Activated naive CD4-positive, alpha-beta T cell treated with anti-CD3 and anti-CD28 coated beads, Interleukin-2, amount 50 U/mL, for 72 hours (primary cell): Measurements from ENCODE around the gene LRFN5. TPM values are rescaled to one million over a fixed set of nuclear protein-coding genes. Genes with fewer than 3 reads are reported as not detected.
"Not testable (repeated sequence)": the region's sequence is repeated elsewhere in the genome, so short reads cannot be mapped to it uniquely, and the experiment has no call there.

Experiments
- ATAC-seq, 2 donors: fragments of 150-1000 bp; cut with Tn5 transposase; 2 replicates each; pipeline ENCODE4 v1.10.0; 2021; ENCODE audit warnings: mild to moderate bottlenecking in 2 of 2, moderate library complexity in 2 of 2
- DNase-seq, 2 donors: peaks; one replicate each; pipeline ENCODE4 v3.0.0; 2021 to 2022; ENCODE audit warnings: low spot score in 2 of 2
- H3K27ac Mint-ChIP-seq, 2 donors: one replicate each; pipeline ENCODE4 v1.8.0; 2022; ENCODE audit warnings: mild to moderate bottlenecking in 2 of 2, mixed read lengths in 2 of 2
- H3K36me3 Mint-ChIP-seq, 2 donors: one replicate each; pipeline ENCODE4 v1.8.0; 2022; ENCODE audit warnings: mixed read lengths in 2 of 2
- H3K9me3 Mint-ChIP-seq, 2 donors: one replicate each; pipeline ENCODE4 v1.8.0; 2022; ENCODE audit warnings: mixed read lengths in 2 of 2
- total RNA-seq, 2 donors: library from RNA; stranded (reverse); gene quantifications; one replicate each; pipeline ENCODE4 v1.2.3, GENCODE V29; 2022

Gene LRFN5
- total RNA-seq, result not detected

DNA sequence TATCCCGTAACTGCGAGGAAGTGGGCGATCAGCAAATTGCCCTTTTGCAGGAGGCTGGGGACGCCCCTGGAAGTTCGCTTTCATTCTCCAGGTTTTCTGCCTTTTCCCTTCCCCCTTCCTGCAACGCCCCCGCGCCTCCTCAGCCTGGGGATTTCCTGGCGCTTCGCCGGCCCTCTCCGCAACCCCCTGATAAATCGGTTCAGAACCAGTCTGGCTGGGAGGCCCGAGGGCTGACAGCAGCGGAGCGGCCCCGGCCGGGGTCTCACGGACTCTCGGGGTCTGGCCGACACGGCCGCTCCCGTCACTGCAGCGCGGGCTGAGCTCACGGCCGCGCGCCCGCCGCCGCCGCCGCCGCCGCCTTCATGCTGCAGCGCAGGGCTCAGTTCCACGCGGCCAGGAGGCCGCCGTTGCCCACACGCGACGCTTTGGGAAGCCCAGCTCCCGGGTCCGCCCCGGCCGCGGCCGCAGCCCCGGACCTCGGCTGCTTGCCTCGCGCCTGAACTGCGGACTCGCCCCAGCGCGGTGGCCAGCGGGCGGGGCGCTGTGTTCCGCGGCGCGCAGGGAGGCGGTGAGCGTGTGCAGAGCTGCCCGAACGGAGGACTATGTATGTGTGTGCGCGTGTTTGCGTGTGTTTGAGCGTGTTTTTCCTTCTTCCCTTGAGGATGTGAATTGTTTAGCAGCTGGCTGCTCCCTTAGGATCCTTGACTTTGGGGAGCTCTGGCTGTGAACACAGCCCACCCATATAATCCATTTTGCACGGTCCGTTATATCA is at the start of gene LRFN5:
TSS of gene LRFN5 (plus strand) at position 345 of the 772 bp plus-strand sequence.
- Mint-ChIP-seq H3K36me3 (peaks cover 0 to 18% of the 10 kb centered on the region in 2 donors), H3K27ac (no peak within 1 kb of the TSS), H3K9me3 (no peaks in the 10 kb centered on the region)
- ATAC-seq (peak; percentile 62 to 67), DNase-seq (peak in 1 of 2 donors; percentile 55)

- Mint-ChIP-seq H3K27ac (no peak overlapping the region), H3K9me3 (no peaks in the 10 kb centered on the region), H3K36me3 (no peaks in the 10 kb centered on the region)
- no peak for ATAC-seq
- DNase-seq, result no peak
Measured at GRCh38 chr14:41558490-41558889, 48.2 kb upstream of the LRFN5 start.

- not testable (repeated sequence) for DNase-seq, H3K36me3 Mint-ChIP-seq, H3K27ac Mint-ChIP-seq, ATAC-seq
- peaks cover 9 to 11% of the 10 kb centered on the region in 2 donors for H3K9me3 Mint-ChIP-seq
Measured at GRCh38 chr14:41566864-41567263, 39.8 kb upstream of the LRFN5 start.

DNA sequence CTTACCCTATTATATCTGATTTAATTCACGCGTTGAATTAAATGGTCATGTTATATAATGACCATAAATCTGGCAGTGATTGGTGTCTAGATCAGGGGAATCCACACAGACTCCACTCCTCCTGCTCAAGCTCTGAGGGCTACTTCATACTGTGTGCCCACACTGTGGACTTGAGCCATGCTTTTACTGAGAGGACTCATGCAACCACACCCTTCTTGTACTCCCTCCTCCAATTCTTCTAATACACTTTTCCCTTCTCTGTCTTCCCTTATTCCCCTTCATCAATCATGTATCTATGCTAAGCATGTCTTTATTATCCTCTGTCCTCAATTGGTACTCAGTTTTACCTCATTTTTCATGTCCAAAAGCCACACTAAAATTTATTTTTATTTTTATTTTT is 37.7 kb upstream of the LRFN5 start:
- ATAC-seq (no peak), DNase-seq (no peak)
- no peaks in the 10 kb centered on the region for H3K36me3 Mint-ChIP-seq
- no peak overlapping the region for H3K27ac Mint-ChIP-seq
- peaks cover 9 to 11% of the 10 kb centered on the region in 2 donors for H3K9me3 Mint-ChIP-seq

DNA sequence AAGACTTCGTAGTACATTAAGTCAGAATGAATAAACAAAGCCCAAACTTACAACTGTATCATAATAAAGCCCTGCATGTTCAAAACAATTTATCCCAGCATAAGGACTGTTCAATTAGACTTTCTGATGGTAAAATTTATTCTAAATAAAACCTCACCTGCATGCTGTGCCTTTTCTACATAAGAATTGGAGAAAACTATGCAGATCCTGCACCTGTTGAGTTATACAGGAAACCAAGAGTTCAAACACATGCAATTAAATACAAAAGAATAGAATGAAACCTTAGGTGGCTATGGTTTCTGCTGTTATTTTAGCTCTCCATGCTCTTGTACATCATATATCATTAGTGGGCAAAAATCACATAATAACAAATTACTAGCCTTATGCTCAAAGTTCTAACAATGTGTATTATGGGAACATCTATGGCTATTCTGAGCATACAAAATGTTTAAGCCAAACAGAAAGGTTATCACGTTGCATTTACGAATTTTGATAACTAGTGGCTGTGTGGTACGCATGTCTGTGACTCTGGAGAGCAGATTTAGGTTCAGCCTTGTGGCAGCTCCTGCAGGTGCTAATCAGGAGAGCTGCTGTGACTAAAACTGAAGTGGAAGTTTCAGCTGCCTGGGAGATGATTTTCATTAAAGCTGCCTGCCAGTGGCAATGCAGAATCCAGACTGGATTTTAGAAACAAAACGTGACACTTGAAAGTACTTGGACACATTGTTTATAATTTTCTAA is 36.1 kb upstream of the LRFN5 start:
- DNase-seq (no peak), ATAC-seq (no peak)
- no peaks in the 10 kb centered on the region for H3K36me3 Mint-ChIP-seq
- H3K27ac Mint-ChIP-seq, result no peak overlapping the region
- H3K9me3 Mint-ChIP-seq, result peaks cover 9 to 11% of the 10 kb centered on the region in 2 donors

DNA sequence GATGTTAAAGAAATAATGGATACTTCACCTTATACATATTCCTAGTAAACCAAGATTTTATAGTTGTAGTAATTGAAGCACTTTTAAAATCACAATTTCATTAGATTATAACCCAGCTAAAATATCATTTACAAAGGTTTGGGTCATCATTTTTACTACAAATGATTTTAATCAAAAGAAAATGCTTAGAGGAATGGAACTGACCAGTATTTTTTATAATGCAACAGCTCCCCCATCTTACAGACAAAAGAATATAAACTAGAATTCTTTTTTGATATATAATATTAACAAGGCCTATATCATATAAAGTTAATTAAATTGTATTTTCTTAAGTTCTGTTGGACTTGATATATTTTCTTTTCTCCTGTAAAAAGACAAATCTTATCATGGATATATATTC is 20.4 kb upstream of the LRFN5 start:
- Mint-ChIP-seq H3K36me3 (no peaks in the 10 kb centered on the region), H3K9me3 (no peaks in the 10 kb centered on the region), H3K27ac (no peak overlapping the region)
- ATAC-seq (no peak), DNase-seq (no peak)

GRCh38 chr14:41597647-41598046 is 9.0 kb upstream of the LRFN5 start:
- ATAC-seq, result no peak
- no peak for DNase-seq
- Mint-ChIP-seq H3K27ac (no peak overlapping the region), H3K36me3 (no peaks in the 10 kb centered on the region), H3K9me3 (no peaks in the 10 kb centered on the region)

DNA sequence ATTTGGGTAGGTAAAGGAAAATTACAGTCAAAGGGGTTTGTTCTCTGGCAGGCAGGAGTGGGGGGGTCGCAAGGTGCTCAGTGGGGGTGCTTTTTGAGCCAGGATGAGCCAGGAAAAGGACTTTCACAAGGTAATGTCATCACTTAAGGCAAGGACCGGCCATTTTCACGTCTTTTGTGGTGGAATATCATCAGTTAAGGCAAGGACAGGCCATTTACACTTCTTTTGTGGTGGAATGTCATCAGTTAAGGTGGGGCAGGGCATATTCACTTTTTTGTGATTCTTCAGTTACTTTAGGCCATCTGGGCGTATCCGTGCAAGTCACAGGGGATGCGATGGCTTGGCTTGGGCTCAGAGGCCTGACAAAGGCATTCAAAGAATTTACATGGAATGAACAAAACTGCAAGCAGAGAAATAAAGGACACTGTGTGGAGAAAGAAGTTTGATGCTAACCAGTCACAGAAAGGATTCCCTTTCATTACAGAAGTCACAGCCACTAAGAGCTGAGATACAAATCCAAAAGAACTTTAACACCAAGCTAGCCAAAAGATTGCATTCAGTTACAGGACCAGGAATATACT is 6.8 kb upstream of the LRFN5 start:
- not testable (repeated sequence) for H3K27ac Mint-ChIP-seq, DNase-seq, H3K36me3 Mint-ChIP-seq, ATAC-seq, H3K9me3 Mint-ChIP-seq

DNA sequence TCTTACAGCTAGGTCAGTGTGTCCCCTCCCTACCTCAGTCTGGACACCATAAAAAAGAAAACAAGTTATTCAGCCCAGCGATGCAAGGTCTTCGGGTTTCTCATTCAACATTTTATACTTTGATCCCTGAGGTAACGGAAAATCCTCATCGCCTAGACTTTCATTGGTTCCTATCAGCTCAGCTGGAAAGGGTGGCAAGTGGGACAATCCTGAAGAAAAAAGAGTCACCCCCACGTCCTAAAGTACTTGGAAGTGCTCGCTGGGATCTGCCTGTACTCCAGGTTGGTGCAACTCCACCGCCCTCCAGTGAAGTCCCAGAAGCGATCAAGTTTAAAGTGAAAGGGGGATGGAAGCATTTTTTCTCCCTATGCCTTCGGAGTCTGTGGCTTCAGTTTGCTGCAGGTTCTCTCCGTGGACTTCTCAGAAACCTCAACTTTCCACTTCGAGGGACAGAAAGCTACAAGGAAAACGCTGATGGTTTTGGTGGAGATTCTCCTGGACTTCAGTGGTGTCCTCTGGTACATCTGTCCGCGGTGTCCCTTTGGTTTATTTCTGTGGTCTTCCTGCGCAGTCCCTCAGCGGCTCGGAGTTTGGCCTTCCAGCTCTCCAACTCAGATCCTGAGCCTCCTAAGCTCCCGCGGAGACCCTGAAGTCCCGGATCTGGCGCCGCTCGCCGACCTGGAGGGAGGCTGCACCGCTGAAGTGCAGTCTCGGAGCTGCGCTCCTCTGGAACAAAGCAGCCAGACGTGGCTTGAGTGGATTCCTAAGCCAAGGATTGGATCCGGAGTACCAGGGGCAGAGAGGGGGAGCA is 1.8 kb upstream of the LRFN5 start:
- no peaks in the 10 kb centered on the region for H3K9me3 Mint-ChIP-seq
- ATAC-seq (no peak), DNase-seq (no peak)
- H3K27ac Mint-ChIP-seq, result no peak overlapping the region
- peaks cover 0 to 18% of the 10 kb centered on the region in 2 donors for H3K36me3 Mint-ChIP-seq

DNA sequence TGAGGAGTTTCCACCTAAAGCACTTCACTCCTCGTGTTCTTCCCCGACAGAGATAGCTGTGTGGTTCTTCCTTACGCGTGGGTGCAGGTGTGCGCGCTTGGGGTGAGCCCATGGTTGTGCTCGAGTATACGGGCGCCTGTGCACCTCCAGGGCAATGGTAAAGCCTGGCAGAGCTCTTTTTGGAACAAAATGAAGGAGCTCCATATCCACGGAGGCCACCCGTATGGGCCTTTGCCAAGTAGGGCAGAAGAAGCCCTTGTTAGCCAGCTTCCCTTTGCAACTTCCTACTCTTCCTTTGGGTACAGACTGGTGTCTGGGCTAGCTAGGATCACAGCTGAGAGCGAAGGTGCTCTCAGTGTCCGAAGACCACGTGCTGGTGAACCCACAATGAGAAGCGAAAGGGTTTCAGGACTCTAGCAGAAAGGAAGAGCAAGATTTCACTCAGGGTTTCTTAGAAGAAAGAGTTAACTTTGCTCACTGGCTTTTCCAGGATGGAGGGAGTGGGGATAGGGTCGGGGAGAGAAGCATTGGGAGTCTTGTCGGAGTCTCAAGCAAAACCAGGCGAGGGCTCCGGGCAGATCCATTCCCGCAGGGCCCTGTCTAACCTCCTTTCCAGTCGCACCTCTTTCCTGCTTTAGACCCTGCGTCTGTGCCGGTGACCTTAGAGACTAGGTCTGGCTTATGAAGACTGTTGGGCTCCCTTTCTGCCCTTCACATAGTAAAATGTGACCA is 960 bp upstream of the LRFN5 start:
- peaks cover 0 to 18% of the 10 kb centered on the region in 2 donors for H3K36me3 Mint-ChIP-seq
- ATAC-seq, result peak in 1 of 2 donors; percentile 14
- no peaks in the 10 kb centered on the region for H3K9me3 Mint-ChIP-seq
- no peak for DNase-seq
- H3K27ac Mint-ChIP-seq, result no peak overlapping the region

DNA sequence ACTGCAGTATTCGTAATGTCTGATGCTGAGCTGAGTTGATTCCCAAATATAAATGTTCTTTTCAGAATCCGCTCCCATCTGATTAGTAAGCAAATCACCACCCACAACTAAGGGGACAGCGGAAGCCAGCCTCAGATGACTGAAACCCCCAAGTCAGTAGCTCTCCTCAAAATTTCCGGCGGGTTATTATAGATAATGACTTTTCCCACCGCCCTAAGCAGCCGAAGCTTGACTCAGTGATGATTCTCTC is 469 bp upstream of the LRFN5 start:
- no peak overlapping the region for H3K27ac Mint-ChIP-seq
- peak; percentile 25 to 83 for ATAC-seq
- DNase-seq, result no peak
- peaks cover 0 to 18% of the 10 kb centered on the region in 2 donors for H3K36me3 Mint-ChIP-seq
- no peaks in the 10 kb centered on the region for H3K9me3 Mint-ChIP-seq

GRCh38 chr14:41607304-41607775 is 664 bp downstream of the LRFN5 start:
- Mint-ChIP-seq H3K9me3 (no peaks in the 10 kb centered on the region), H3K36me3 (peaks cover 0 to 18% of the 10 kb centered on the region in 2 donors), H3K27ac (no peak overlapping the region)
- DNase-seq, result no peak
- ATAC-seq, result peak in 1 of 2 donors; percentile 12

GRCh38 chr14:41607966-41608663 is 1.4 kb downstream of the LRFN5 start:
- DNase-seq (no peak), ATAC-seq (no peak)
- H3K27ac Mint-ChIP-seq, result no peak overlapping the region

DNA sequence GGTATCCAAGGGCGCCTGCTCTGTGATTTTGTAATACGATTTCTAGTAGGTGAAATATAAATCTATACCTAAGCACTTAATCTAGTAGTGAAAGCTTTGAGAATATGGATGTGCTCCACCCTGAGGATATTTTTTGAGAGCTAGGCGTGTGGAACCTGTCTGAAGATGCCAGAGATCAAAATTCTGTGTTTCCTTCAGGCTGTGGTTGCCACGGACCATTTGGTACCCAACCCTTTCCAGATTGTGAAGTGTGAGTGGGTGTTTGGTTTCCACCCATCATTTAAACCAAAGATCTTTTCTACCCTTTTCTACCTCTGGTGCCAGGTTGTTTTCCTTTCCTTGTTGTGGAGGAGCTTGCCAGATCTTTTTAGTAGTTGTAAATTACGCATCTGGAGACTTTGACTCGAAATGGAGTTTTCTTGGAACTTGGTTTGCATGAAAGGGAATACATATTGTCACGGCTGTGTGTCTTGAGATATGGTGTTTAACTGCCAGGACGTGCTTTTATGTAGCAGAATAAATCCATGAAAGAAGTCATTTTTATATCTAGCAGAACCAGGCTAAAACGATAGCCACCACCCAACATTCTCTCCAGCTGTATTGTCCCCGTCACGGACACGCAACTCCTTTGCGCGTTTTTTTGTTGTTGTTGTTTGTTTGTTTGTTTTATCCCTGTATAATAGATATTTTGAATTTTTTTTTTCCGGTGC is 2.2 kb downstream of the LRFN5 start:
- H3K36me3 Mint-ChIP-seq, result peaks cover 0 to 18% of the 10 kb centered on the region in 2 donors
- no peaks in the 10 kb centered on the region for H3K9me3 Mint-ChIP-seq
- H3K27ac Mint-ChIP-seq, result no peak overlapping the region
- ATAC-seq (no peak), DNase-seq (no peak)

More at GRCh38 chr14:41607966-41608663, 1.4 kb downstream of the LRFN5 start:
- Mint-ChIP-seq H3K9me3 (no peaks in the 10 kb centered on the region), H3K36me3 (peaks cover 0 to 18% of the 10 kb centered on the region in 2 donors)

DNA sequence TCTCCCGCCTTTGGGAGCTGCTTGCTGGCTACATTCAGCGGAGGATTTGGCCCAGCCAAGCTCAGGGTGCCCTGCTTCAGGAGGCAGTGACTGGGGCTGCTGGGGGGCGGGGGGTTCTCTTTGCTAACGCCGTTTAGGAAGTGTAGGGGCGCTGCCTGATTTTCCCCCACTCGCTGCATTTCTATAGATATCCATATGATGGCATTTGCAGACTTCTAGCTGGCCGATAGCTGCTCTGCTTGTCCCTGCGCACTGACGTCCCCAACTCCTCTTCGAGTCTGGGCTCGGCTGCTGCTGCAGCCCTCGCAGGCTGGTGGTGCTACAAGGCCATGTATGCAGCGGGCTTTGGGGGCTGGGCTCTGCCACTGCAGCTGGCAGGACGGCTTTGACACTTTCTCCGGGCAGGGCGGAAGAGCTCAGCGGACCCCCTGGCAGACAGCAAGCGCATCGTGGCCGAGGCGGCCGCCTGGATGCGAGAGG is 3.1 kb downstream of the LRFN5 start:
- peak overlapping the region in 1 of 2 donors; percentile 72 for H3K27ac Mint-ChIP-seq
- no peaks in the 10 kb centered on the region for H3K9me3 Mint-ChIP-seq
- ATAC-seq (peak in 1 of 2 donors; percentile 40), DNase-seq (no peak)
- peaks cover 0 to 18% of the 10 kb centered on the region in 2 donors for H3K36me3 Mint-ChIP-seq
